GM19023 (cell line): Measurements from ENCODE around the gene SMYD3.
"Not testable (repeated sequence)": the region's sequence is repeated elsewhere in the genome, so short reads cannot be mapped to it uniquely, and the experiment has no call there.

Experiments used
- ATAC-seq: cut with Tn5 transposase; IDR thresholded peaks from one replicate; pipeline ENCODE4 v1.9.1; 2021; ENCODE audit warnings: mild to moderate bottlenecking, moderate library complexity; ENCODE audit not compliant: unreplicated experiment

Gene SMYD3

GRCh38 chr1:245827301-245827700 lies 679.8 kb downstream of the SMYD3 start:
- no peak for ATAC-seq

GRCh38 chr1:245825128-245825901 lies 681.8 kb downstream of the SMYD3 start:
- no peak for ATAC-seq

GRCh38 chr1:245823408-245824147 lies 683.5 kb downstream of the SMYD3 start:
- ATAC-seq = no peak

GRCh38 chr1:245822996-245823395 lies 684.1 kb downstream of the SMYD3 start:
- no peak for ATAC-seq

- ATAC-seq = not testable (repeated sequence)
Measured at GRCh38 chr1:245818363-245818762, 688.7 kb downstream of the SMYD3 start.

- ATAC-seq = not testable (repeated sequence)
Measured at GRCh38 chr1:245816496-245816895, 690.6 kb downstream of the SMYD3 start.

GRCh38 chr1:245814651-245815050 lies 692.4 kb downstream of the SMYD3 start:
- no peak for ATAC-seq

GRCh38 chr1:245812278-245812677 lies 694.8 kb downstream of the SMYD3 start:
- ATAC-seq = no peak

GRCh38 chr1:245810789-245811337 lies 696.2 kb downstream of the SMYD3 start:
- ATAC-seq = peak; percentile 27

GRCh38 chr1:245810181-245810769 lies 696.8 kb downstream of the SMYD3 start:
- no peak for ATAC-seq

GRCh38 chr1:245809361-245809760 lies 697.7 kb downstream of the SMYD3 start:
- no peak for ATAC-seq

- no peak for ATAC-seq
Measured at GRCh38 chr1:245807954-245808719, 698.9 kb downstream of the SMYD3 start.

- ATAC-seq = peak; percentile 69
Measured at GRCh38 chr1:245807306-245807705, 699.8 kb downstream of the SMYD3 start.

- ATAC-seq = no peak
Measured at GRCh38 chr1:245805532-245805931, 701.5 kb downstream of the SMYD3 start.

- ATAC-seq = no peak
Measured at GRCh38 chr1:245804696-245805095, 702.4 kb downstream of the SMYD3 start.

GRCh38 chr1:245803666-245804037 lies 703.4 kb downstream of the SMYD3 start:
- no peak for ATAC-seq

GRCh38 chr1:245802941-245803665 lies 704.0 kb downstream of the SMYD3 start:
- ATAC-seq = no peak

GRCh38 chr1:245800901-245801605 lies 706.0 kb downstream of the SMYD3 start:
- ATAC-seq = no peak

GRCh38 chr1:245798349-245798711 lies 708.7 kb downstream of the SMYD3 start:
- ATAC-seq = no peak
